SK-N-MC (cell line): ENCODE data around the gene PIK3R5.

ENCODE experiments used
- DNase-seq: peaks from one replicate; pipeline ENCODE4 v3.0.0-alpha.2; 2011; ENCODE audit warnings: low read depth, low spot score
- H3K27ac ChIP-seq: fragments of 200-600 bp; sonication (generic); 2 replicates; pipeline ENCODE4 v1.5.1; 2016; ENCODE audit warnings: mixed run types
- H3K36me3 ChIP-seq: fragments of 200-600 bp; sonication (generic); 2 replicates; pipeline ENCODE4 v1.6.1; 2017; ENCODE audit warnings: antibody characterized with exemption, low read length, mixed read lengths; ENCODE audit not compliant: insufficient read depth
- H3K4me3 ChIP-seq: fragments of 200-600 bp; sonication (generic); 2 replicates; pipeline ENCODE4 v1.5.1; 2016
- H3K9ac ChIP-seq: fragments of 200-600 bp; sonication (generic); 2 replicates; pipeline ENCODE4 v1.8.0; 2017; ENCODE audit warnings: mixed run types, mixed read lengths; ENCODE audit not compliant: insufficient read length
- H3K9me3 ChIP-seq: fragments of 200-600 bp; sonication (generic); 2 replicates; pipeline ENCODE4 v1.6.1; 2017; ENCODE audit warnings: low read depth, mild to moderate bottlenecking, antibody characterized with exemption, low read length, moderate library complexity, mixed read lengths
- EZH2 ChIP-seq: fragments of 200-600 bp; sonication (generic); IDR thresholded peaks from one replicate; pipeline ENCODE4 v1.6.1; 2017; ENCODE audit warnings: antibody characterized with exemption
- FOXP2 ChIP-seq: optimal IDR thresholded peaks from 2 replicates; pipeline ENCODE3; 2011; ENCODE audit warnings: mild to moderate bottlenecking, moderate library complexity; ENCODE audit not compliant: insufficient read depth; ENCODE audit errors: extremely low read length, control extremely low read depth
- POLR2AphosphoS5 ChIP-seq: IDR thresholded peaks from 2 replicates; pipeline ENCODE4 v1.6.1; 2012; ENCODE audit warnings: mild to moderate bottlenecking, low read depth, low read length, borderline replicate concordance

Gene PIK3R5

GRCh38 chr17:8928347-8928746, 37.2 kb downstream of the PIK3R5 start:
- no peak overlapping the region for H3K4me3 ChIP-seq
- H3K9me3 ChIP-seq, result peaks cover 3% of the 10 kb centered on the region; the same call in 1 of the 2 replicates
- no peak overlapping the region for H3K27ac ChIP-seq
- no peak overlapping the region for H3K9ac ChIP-seq
- no peak for TF ChIP-seq EZH2
- no peak for TF ChIP-seq POLR2AphosphoS5
- no peak for TF ChIP-seq FOXP2
- no peak for DNase-seq
- no peaks in the 10 kb centered on the region for H3K36me3 ChIP-seq

- H3K36me3 ChIP-seq, result no peaks in the 10 kb centered on the region
- no peak for DNase-seq
- no peak for TF ChIP-seq POLR2AphosphoS5
- TF ChIP-seq EZH2, result no peak
- TF ChIP-seq FOXP2, result no peak
- no peak overlapping the region for H3K9ac ChIP-seq
- H3K27ac ChIP-seq, result no peak overlapping the region
- H3K4me3 ChIP-seq, result no peak overlapping the region
- peaks cover 3% of the 10 kb centered on the region; the same call in 1 of the 2 replicates for H3K9me3 ChIP-seq
These were observed 38.1 kb downstream of the PIK3R5 start for GRCh38 chr17:8927395-8927794.

GRCh38 chr17:8925808-8926207, 39.7 kb downstream of the PIK3R5 start:
- Histone ChIP-seq H3K4me3 (no peak overlapping the region), H3K9me3 (peaks cover 3% of the 10 kb centered on the region; the same call in 1 of the 2 replicates), H3K36me3 (no peaks in the 10 kb centered on the region), H3K27ac (no peak overlapping the region), H3K9ac (no peak overlapping the region)
- no peak for TF ChIP-seq FOXP2
- no peak for TF ChIP-seq POLR2AphosphoS5
- no peak for TF ChIP-seq EZH2
- DNase-seq, result no peak

GRCh38 chr17:8925141-8925540, 40.4 kb downstream of the PIK3R5 start:
- no peak for TF ChIP-seq FOXP2
- Histone ChIP-seq H3K27ac (no peak overlapping the region), H3K9ac (no peak overlapping the region), H3K36me3 (no peaks in the 10 kb centered on the region), H3K9me3 (peaks cover 3% of the 10 kb centered on the region; the same call in 1 of the 2 replicates), H3K4me3 (no peak overlapping the region)
- DNase-seq, result no peak

- no peak for DNase-seq
- H3K4me3 ChIP-seq, result no peak overlapping the region
- H3K27ac ChIP-seq, result no peak overlapping the region
These were observed 40.9 kb downstream of the PIK3R5 start for GRCh38 chr17:8924595-8924994.

GRCh38 chr17:8923762-8924161, 41.7 kb downstream of the PIK3R5 start:
- no peak overlapping the region for H3K27ac ChIP-seq
- H3K4me3 ChIP-seq, result no peak overlapping the region
- H3K36me3 ChIP-seq, result no peaks in the 10 kb centered on the region
- DNase-seq, result no peak
- TF ChIP-seq EZH2 (no peak), FOXP2 (no peak), POLR2AphosphoS5 (no peak)
- peaks cover 3% of the 10 kb centered on the region; the same call in 1 of the 2 replicates for H3K9me3 ChIP-seq
- no peak overlapping the region for H3K9ac ChIP-seq

More at GRCh38 chr17:8924595-8924994, 40.9 kb downstream of the PIK3R5 start:
- Histone ChIP-seq H3K9me3 (peaks cover 3% of the 10 kb centered on the region; the same call in 1 of the 2 replicates), H3K36me3 (no peaks in the 10 kb centered on the region), H3K9ac (no peak overlapping the region)
- no peak for TF ChIP-seq FOXP2
- TF ChIP-seq POLR2AphosphoS5, result no peak
- no peak for TF ChIP-seq EZH2

- no peaks in the 10 kb centered on the region; the same call in 1 of the 2 replicates for H3K9me3 ChIP-seq
- no peak overlapping the region for H3K4me3 ChIP-seq
- TF ChIP-seq POLR2AphosphoS5 (no peak), EZH2 (no peak), FOXP2 (no peak)
- no peaks in the 10 kb centered on the region for H3K36me3 ChIP-seq
- no peak for DNase-seq
- H3K9ac ChIP-seq, result no peak overlapping the region
- no peak overlapping the region for H3K27ac ChIP-seq
These were observed 42.6 kb downstream of the PIK3R5 start for GRCh38 chr17:8922928-8923327.

- TF ChIP-seq POLR2AphosphoS5 (no peak), FOXP2 (no peak), EZH2 (no peak)
- H3K4me3 ChIP-seq, result no peak overlapping the region
- H3K9ac ChIP-seq, result no peak overlapping the region
- no peaks in the 10 kb centered on the region for H3K36me3 ChIP-seq
- H3K27ac ChIP-seq, result no peak overlapping the region
- H3K9me3 ChIP-seq, result no peaks in the 10 kb centered on the region
- no peak for DNase-seq
These were observed 43.1 kb downstream of the PIK3R5 start for GRCh38 chr17:8922451-8922850.

GRCh38 chr17:8921147-8921546, 44.4 kb downstream of the PIK3R5 start:
- no peaks in the 10 kb centered on the region for H3K36me3 ChIP-seq
- no peak overlapping the region for H3K27ac ChIP-seq
- DNase-seq, result no peak
- H3K9ac ChIP-seq, result no peak overlapping the region
- H3K9me3 ChIP-seq, result no peaks in the 10 kb centered on the region
- H3K4me3 ChIP-seq, result no peak overlapping the region
- TF ChIP-seq POLR2AphosphoS5, result no peak
- no peak for TF ChIP-seq FOXP2
- TF ChIP-seq EZH2, result no peak
